Heart right ventricle (tissue), 16 donors: Measurements from ENCODE around the gene DCLK3. TPM values are rescaled to one million over a fixed set of nuclear protein-coding genes. Genes with fewer than 3 reads are reported as not detected.
A peak's percentile ranks its signal among the peaks of the same experiment; 100 is the strongest.

Experiments
- ATAC-seq, 8 donors: fragments of 200-7000 bp; cut with Tn5 transposase; one replicate each; pipeline ENCODE4 v1.9.1; 2020; ENCODE audit warnings: mild to moderate bottlenecking in 8 of 8, moderate library complexity in 8 of 8, moderate number of reproducible peaks in 1 of 8
- DNase-seq, 2 donors: peaks; one replicate each; pipeline ENCODE4 v3.0.0-alpha.2; 2020
- H3K27ac ChIP-seq, 10 donors: fragments of 200-600 bp; sonication (generic) in 2 of 10; one replicate each; pipeline versions ENCODE4 v1.5.0 to v1.8.0; 2020 to 2022; ENCODE audit warnings: mild to moderate bottlenecking in 3 of 10
- H3K27me3 ChIP-seq, 7 donors: fragments of 200-600 bp; one replicate each; pipeline ENCODE4 v1.8.0; 2021 to 2022; ENCODE audit warnings: mild to moderate bottlenecking in 2 of 7
- H3K36me3 ChIP-seq, 9 donors: fragments of 200-600 bp; sonication (generic) in 1 of 9; one replicate each; pipeline versions ENCODE4 v1.5.0 to v1.8.0; 2020 to 2022; ENCODE audit warnings: mild to moderate bottlenecking in 2 of 9
- H3K4me1 ChIP-seq, 9 donors: fragments of 200-600 bp; sonication (generic) in 1 of 9; one replicate each; pipeline versions ENCODE4 v1.5.0 to v1.8.0; 2020 to 2022; ENCODE audit warnings: mild to moderate bottlenecking in 4 of 9
- H3K4me3 ChIP-seq, 10 donors: fragments of 200-600 bp; sonication (generic) in 2 of 10; one replicate each; pipeline versions ENCODE4 v1.5.0 to v1.8.0; 2020 to 2022; ENCODE audit warnings: mild to moderate bottlenecking in 7 of 10, moderate library complexity in 2 of 10
- H3K9me3 ChIP-seq, 11 donors: fragments of 200-600 bp in 10 of 11; sonication (generic) in 2 of 11; one replicate each; pipeline versions ENCODE4 v1.5.0 to v1.8.0; 2013 to 2022; ENCODE audit warnings: mild to moderate bottlenecking in 2 of 11, control low read depth in 1 of 11, moderate library complexity in 1 of 11
- WGBS, 2 donors: extraction: QIAGEN DNeasy Blood & Tissue Kit; methylation state at CpG; one replicate each; pipeline ENCODE4 v1.1.7; 2013; ENCODE audit warnings: inconsistent platforms in 1 of 2; 5-methylcytosine and 5-hydroxymethylcytosine counted together
- intact Hi-C, 10 donors: fragments of 100-400 bp; cut with DNase I; formaldehyde crosslinking; loops; one replicate each; pipeline versions ENCODE4 v1.11.1 to v1.14.2; 2022
- polyA plus RNA-seq, 2 donors: library from polyadenylated mRNA; stranded (reverse); fragments of 200-250 nt; gene quantifications; one replicate each; pipeline ENCODE4 v1.2.3, GENCODE V29; 2013
- total RNA-seq, 10 donors: library from RNA; stranded (reverse); fragmentation: NEBNext Ultra II Directional in 3 of 10; extraction: Animal tissue kit (Norgen Biotek cat#: 25700) in 3 of 10; gene quantifications; one replicate each; pipeline versions ENCODE4 v1.2.1 to v1.2.4, GENCODE V29; 2021 to 2023
- TF ChIP-seq, protein P1 (sequence below), 9 donors: fragments of 200-600 bp; sonication (generic) in 2 of 9; IDR thresholded peaks; one replicate each; pipeline versions ENCODE4 v1.5.0 to v1.8.0; 2021 to 2022; ENCODE audit warnings: antibody characterized with exemption in 9 of 9, mild to moderate bottlenecking in 5 of 9, moderate library complexity in 1 of 9
- donor health status: Arrhythmogenic right ventricular cardiomyopathy.
- donor health status: ischemic (EF 13 %, LVEDD 7.1; RV severe dilation, severe dysfunction).
- donor health status: healthy with polysubstance abuse.
- donor health status: DM: no; HTN: yes; CAD: no.
- donor health status: DM: no; HTN: no; CAD: no.
- donor health status: ischemic (EF 25% LVEDD 6.9; RV normal size, moderate dysfunction).
- donor health status: ischemic (EF 25% LVEDD 5.7; RV mildly dilated, moderate dysfunction).
- donor health status: healthy.
- donor health status: DM: yes; HTN: yes; CAD: no.
- donor health status: Ischemic cardiomyopathy.
- donor health status: ischemic (EF 35%, LVEDD 5.7; RV mildly dilated, moderate dysfunction).
- donor health status: nonischemic (EF 11% LVEDD 7.7; RV severe dilation, severe dysfunction).
- donor health status: DM: yes; HTN: yes; CAD: no.
- donor health status: PGD.
- donor health status: ischemic (EF 29% LVEDD 5.4; RV normal size, mild dysfunction).
- donor health status: nonischemic (EF 23%, LVEDD 6.1; RV moderate dilation, normal function).

Gene DCLK3
- total and polyA plus RNA-seq, 12 donors = 0.04 to 1.0 (median 0.19) TPM

DNA sequence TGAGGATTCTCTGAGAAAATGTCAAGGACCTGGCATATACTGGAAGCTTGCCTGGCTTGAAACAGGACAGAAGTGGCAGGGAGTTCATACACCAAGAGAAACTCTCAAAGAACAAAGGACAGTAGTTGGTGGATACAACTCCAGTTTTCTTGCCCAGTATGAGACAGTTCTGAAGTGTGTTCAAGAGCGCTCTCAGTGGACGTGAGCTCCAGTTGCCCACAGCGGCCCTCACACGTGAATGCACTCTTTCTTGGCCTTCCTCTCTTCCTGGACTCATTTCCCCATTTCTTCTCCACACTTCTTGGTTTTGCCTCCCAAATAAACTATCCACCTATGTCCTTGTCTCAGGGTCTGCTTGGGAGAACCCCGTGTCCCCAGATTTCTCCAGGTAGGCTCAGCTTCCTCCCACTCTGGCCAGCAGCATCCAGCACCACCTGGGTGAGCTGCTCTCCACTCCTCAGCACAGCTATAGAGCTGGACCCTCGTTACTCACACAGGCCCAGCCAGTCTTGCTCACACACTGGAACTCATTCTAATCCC, 54.5 kb downstream of the DCLK3 start:
- ATAC-seq = no peak
- TF ChIP-seq, protein P1, sequence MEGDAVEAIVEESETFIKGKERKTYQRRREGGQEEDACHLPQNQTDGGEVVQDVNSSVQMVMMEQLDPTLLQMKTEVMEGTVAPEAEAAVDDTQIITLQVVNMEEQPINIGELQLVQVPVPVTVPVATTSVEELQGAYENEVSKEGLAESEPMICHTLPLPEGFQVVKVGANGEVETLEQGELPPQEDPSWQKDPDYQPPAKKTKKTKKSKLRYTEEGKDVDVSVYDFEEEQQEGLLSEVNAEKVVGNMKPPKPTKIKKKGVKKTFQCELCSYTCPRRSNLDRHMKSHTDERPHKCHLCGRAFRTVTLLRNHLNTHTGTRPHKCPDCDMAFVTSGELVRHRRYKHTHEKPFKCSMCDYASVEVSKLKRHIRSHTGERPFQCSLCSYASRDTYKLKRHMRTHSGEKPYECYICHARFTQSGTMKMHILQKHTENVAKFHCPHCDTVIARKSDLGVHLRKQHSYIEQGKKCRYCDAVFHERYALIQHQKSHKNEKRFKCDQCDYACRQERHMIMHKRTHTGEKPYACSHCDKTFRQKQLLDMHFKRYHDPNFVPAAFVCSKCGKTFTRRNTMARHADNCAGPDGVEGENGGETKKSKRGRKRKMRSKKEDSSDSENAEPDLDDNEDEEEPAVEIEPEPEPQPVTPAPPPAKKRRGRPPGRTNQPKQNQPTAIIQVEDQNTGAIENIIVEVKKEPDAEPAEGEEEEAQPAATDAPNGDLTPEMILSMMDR (IDR thresholded peaks at IDR 0.05) = no peak
- no peaks in the 10 kb centered on the region for H3K9me3 ChIP-seq
- H3K4me1 ChIP-seq = no peaks in the 10 kb centered on the region
- H3K36me3 ChIP-seq = no peaks in the 10 kb centered on the region
- DNase-seq = no peak
- 90 to 92% methylated on average over 6 of the region's 6 CpGs for WGBS, 2 donors
- H3K27ac ChIP-seq = no peak overlapping the region
- H3K27me3 ChIP-seq = peaks cover 0 to 3% (median 0%) of the 10 kb centered on the region in 7 donors
- no peak overlapping the region for H3K4me3 ChIP-seq
- intact Hi-C loops = no loop called here

DNA sequence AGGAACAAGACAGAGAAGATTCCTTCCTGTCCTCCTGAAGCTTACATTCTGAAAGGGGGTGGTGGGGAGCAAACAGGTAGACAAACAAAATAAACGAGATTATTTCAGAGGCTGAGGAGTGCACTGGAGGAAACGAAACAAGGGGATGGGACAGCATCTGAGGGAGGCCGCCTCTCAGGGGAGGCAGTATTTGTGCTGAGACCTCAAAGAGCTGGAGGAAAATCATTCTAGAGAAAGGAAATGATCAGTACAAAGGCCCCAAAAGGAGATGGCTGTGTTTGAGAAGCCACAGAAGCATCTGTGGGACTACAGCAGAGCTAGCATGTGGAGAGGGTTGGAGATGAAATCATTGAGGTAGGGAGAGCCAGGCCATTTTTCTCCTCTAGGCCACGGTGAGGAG, 55.1 kb downstream of the DCLK3 start:
- H3K9me3 ChIP-seq = no peaks in the 10 kb centered on the region
- H3K27me3 ChIP-seq = peaks cover 0 to 3% (median 0%) of the 10 kb centered on the region in 7 donors
- no peak overlapping the region for H3K4me3 ChIP-seq
- DNase-seq (no peak), ATAC-seq (no peak)
- WGBS, 2 donors = 76 to 85% methylated on average over 4 of the region's 4 CpGs
- no peaks in the 10 kb centered on the region for H3K36me3 ChIP-seq
- intact Hi-C loops = no loop called here
- no peaks in the 10 kb centered on the region for H3K4me1 ChIP-seq
- TF ChIP-seq, protein P1 (IDR thresholded peaks at IDR 0.05) = no peak
- no peak overlapping the region for H3K27ac ChIP-seq

DNA sequence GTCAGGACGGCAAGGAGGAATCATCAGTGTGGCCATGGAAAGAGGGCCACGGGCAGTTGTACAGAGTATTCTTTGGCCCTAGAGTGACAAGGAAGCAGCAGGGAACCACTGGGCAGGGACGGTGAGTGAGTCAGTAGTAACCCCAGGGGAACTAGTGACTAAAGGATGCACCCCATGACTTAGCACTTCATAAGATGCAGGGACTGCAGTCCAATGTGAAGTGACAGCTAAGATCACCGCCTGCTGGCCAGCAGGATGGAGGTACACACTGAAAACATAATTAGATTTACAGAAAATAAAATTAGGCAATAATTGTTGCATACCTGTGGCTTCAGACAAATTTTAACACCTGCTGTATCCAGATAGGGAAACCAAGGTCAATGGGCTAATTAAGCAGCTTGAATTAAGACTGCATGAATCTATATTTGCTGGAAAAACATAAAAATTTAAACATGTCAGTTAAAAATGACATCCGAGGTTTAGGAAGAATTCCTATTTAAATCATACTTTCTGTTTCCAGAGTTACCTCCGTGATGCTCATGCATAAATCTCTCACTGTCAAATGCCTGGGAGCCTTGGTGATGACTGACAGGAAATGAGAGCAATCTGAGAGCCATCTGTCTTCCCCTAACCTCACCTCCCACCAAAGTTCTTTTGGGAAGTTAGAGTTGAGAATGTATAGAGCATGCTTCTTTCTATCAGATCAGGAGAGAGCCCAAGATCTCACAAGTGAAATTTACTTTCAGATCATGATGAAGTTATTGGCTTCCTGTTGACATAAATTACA, 56.5 kb downstream of the DCLK3 start:
- DNase-seq (no peak), ATAC-seq (peak in 1 of 8 donors; percentile 48)
- 62 to 63% methylated on average over 6 of the region's 6 CpGs for WGBS, 2 donors
- Histone ChIP-seq H3K4me3 (no peak overlapping the region), H3K9me3 (no peaks in the 10 kb centered on the region), H3K36me3 (no peaks in the 10 kb centered on the region), H3K27ac (no peak overlapping the region), H3K4me1 (no peaks in the 10 kb centered on the region), H3K27me3 (peaks cover 0 to 3% (median 0%) of the 10 kb centered on the region in 7 donors)
- TF ChIP-seq, protein P1 (IDR thresholded peaks at IDR 0.05) = peak in 1 of 9 donors; percentile 9
- intact Hi-C loops = no loop called here

DNA sequence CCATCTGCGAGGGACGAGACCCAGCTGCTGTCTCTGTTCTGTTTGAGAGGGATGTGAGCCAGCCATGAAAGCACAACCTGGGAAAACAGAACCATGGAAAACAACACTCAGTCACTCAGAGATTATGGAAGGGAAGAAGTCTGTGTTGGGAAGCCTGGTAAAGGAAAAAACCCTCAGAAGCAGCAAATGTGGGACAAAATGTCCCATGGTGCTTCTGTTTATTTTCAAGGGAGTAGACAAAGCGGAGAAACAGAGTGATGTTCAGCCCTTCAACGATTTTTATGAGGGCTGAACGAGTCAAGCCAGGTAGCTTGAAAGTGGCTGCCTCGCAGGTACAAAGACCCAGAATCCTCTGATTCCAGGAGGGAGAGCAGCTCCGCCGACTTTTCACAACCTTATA, 59.3 kb downstream of the DCLK3 start:
- intact Hi-C loops = no loop called here
- Histone ChIP-seq H3K4me3 (no peak overlapping the region), H3K9me3 (no peaks in the 10 kb centered on the region), H3K27me3 (peaks cover 0 to 3% (median 0%) of the 10 kb centered on the region in 7 donors), H3K36me3 (no peaks in the 10 kb centered on the region), H3K27ac (no peak overlapping the region), H3K4me1 (no peaks in the 10 kb centered on the region)
- WGBS, 2 donors = 81 to 83% methylated on average over 8 of the region's 8 CpGs
- DNase-seq (no peak), ATAC-seq (no peak)
- TF ChIP-seq, protein P1 (IDR thresholded peaks at IDR 0.05) = no peak
